SHP77 treated with DMSO at 0.1 percent for 48 hours (cell line): ENCODE data around the gene RANBP3.

Source experiments
- DNase-seq: peaks from one replicate; lab custom pipeline; 2025; lab: John Stamatoyannopoulos, UW

RANBP3 gene

GRCh38 chr19:5926641-5927440 lies 51.1 kb downstream of the RANBP3 start:
- no peak for DNase-seq

- no peak for DNase-seq
Measured at GRCh38 chr19:5925830-5926427, 52.0 kb downstream of the RANBP3 start.

GRCh38 chr19:5923356-5923755 lies 54.6 kb downstream of the RANBP3 start:
- DNase-seq = no peak

- DNase-seq = no peak
Measured at GRCh38 chr19:5922161-5922545, 55.8 kb downstream of the RANBP3 start.

- no peak for DNase-seq
Measured at GRCh38 chr19:5921516-5922160, 56.3 kb downstream of the RANBP3 start.

- DNase-seq = no peak
Measured at GRCh38 chr19:5918463-5919079, 59.4 kb downstream of the RANBP3 start.

GRCh38 chr19:5917431-5918107 lies 60.4 kb downstream of the RANBP3 start:
- DNase-seq = no peak

GRCh38 chr19:5916181-5916708 lies 61.7 kb downstream of the RANBP3 start:
- DNase-seq = no peak

GRCh38 chr19:5915782-5916165 lies 62.2 kb downstream of the RANBP3 start:
- DNase-seq = no peak

GRCh38 chr19:5914946-5915781 lies 62.8 kb downstream of the RANBP3 start:
- DNase-seq = no peak

- no peak for DNase-seq
Measured at GRCh38 chr19:5914358-5914774, 63.6 kb downstream of the RANBP3 start.

- DNase-seq = no peak
Measured at GRCh38 chr19:5913739-5914357, 64.1 kb downstream of the RANBP3 start, which contains the start of gene CAPS. TSS of gene CAPS (plus strand) at chr19:5914254. CDS start at chr19:5914407, 153 bp downstream.

- DNase-seq = no peak
Measured at GRCh38 chr19:5911366-5911765, 66.6 kb downstream of the RANBP3 start.

GRCh38 chr19:5910638-5910907 lies 67.4 kb downstream of the RANBP3 start:
- no peak for DNase-seq

- no peak for DNase-seq
Measured at GRCh38 chr19:5908773-5909442, 69.0 kb downstream of the RANBP3 start.

GRCh38 chr19:5907241-5907640 lies 70.7 kb downstream of the RANBP3 start:
- no peak for DNase-seq

GRCh38 chr19:5905114-5905778 lies 72.7 kb downstream of the RANBP3 start:
- DNase-seq = no peak

GRCh38 chr19:5904352-5905113 lies 73.4 kb downstream of the RANBP3 start, which contains the start of gene VMAC:
TSS of gene VMAC (plus strand) at chr19:5904872. CDS start at chr19:5904891, 19 bp downstream.
- DNase-seq = peak; percentile 99
